ENCODE data around the gene PRSS27.

DNA sequence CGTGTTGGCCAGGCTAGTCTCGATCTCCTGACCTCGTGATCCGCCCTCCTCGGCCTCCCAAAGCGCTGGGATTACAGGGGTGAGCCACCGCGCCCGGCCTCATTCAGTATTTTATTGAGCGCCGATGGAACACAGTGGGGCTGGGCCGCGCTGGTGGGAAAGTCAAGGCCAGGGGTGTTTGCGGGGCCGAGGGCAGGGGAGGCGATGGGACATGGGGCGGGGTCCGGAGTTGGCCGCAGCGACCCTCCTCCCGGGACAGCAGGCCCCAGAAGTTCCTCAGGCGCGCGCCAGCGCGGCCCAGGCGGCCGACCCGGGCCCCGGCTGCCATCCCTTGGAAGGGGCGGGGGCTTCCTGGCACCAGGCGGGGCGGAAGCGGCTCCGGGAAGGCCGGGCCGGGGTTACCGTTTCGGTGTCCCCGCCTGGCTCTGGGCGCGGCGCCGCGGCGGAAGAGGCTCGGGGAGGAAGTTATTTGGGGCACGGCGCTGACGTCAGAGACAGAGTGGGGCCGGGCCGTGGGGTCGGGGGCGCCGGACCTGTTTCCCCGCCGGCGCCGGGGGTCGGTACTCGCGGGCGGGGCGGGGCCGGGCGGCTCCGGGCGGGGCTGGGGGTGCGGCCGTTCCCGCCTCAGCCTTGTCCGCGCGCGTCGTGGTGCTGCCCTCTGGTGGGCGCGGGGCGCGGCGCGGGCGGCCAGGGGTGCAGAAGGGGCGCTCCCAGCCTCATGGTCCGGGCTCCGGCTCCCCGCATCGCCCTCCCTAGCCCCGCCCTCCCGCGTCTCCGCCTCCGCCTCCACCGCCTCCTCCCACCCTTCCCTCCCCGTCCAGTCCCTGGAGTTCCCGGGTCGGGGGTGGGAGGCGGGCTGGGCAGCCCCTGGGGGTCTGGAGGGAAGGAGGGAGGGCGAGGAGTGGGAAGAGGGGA lies 952 bp upstream of the PRSS27 start:
- TF ChIP-seq GATA3 (IDR thresholded peaks at IDR 0.05; ENCODE audit: low read depth, low read length), result no peak
- TF ChIP-seq GATA2 (IDR thresholded peaks at IDR 0.05; ENCODE audit: low read depth, low read length), result no peak
